OCI-LY7 (cell line): ENCODE data around the gene P2RX5. TPM values are rescaled to one million over a fixed set of nuclear protein-coding genes. Genes with fewer than 3 reads are reported as not detected.

Experiments used
- BruUV-seq: library from RNA; stranded (reverse); fragments of 400-500 nt; replicated peaks from 2 replicates; lab custom pipeline; 2021; lab: Mats Ljungman, UMichigan
- CTCF ChIA-PET: fragments of 300-600 bp; sonication (Branson Sonifier 250); formaldehyde crosslinking; loops from one replicate; lab custom pipeline; 2022; ENCODE audit warnings: antibody characterized with exemption; ENCODE audit not compliant: unreplicated experiment; lab: Charles Lee
- POLR2A ChIA-PET: fragments of 300-600 bp; sonication (Branson Sonifier 250); formaldehyde crosslinking; loops from one replicate; lab custom pipeline; 2022; ENCODE audit warnings: antibody characterized with exemption; lab: Charles Lee
- DNase-seq: peaks from one replicate; pipeline ENCODE4 v3.0.0-alpha.2; 2015; ENCODE audit warnings: low spot score
- H2AFZ ChIP-seq: fragments of 200-600 bp; sonication (generic), shearing (Covaris generic); 2 replicates; pipeline ENCODE4 v1.6.1; 2014; ENCODE audit warnings: mild to moderate bottlenecking, antibody characterized with exemption, low read length, moderate library complexity
- H3K27ac ChIP-seq: fragments of 200-600 bp; sonication (generic); 2 replicates; pipeline ENCODE4 v1.5.1; 2014; ENCODE audit warnings: mixed run types, low read depth, mild to moderate bottlenecking, moderate library complexity, low read length, inconsistent platforms; ENCODE audit not compliant: poor library complexity, severe bottlenecking
- H3K36me3 ChIP-seq: fragments of 200-600 bp; sonication (generic); 2 replicates; pipeline ENCODE4 v1.6.1; 2014; ENCODE audit warnings: mild to moderate bottlenecking, antibody characterized with exemption, low read length, moderate library complexity, mixed read lengths; ENCODE audit not compliant: insufficient read depth
- H3K4me1 ChIP-seq: fragments of 200-600 bp; sonication (generic); 2 replicates; pipeline ENCODE4 v1.5.1; 2014; ENCODE audit warnings: mild to moderate bottlenecking, low read length; ENCODE audit not compliant: insufficient read depth, poor library complexity, severe bottlenecking
- H3K4me2 ChIP-seq: fragments of 200-600 bp; sonication (generic); 2 replicates; pipeline ENCODE4 v1.6.1; 2014; ENCODE audit warnings: mild to moderate bottlenecking, low read length
- H3K4me3 ChIP-seq: fragments of 200-600 bp; sonication (generic); 2 replicates; pipeline ENCODE4 v1.5.1; 2014; ENCODE audit warnings: mild to moderate bottlenecking, low read depth, low read length; ENCODE audit not compliant: poor library complexity, severe bottlenecking
- H3K79me2 ChIP-seq: fragments of 200-600 bp; sonication (generic); 2 replicates; pipeline ENCODE4 v1.6.1; 2016; ENCODE audit warnings: low read depth, mild to moderate bottlenecking, low read length, moderate library complexity, mixed read lengths; ENCODE audit not compliant: insufficient read depth
- H3K9me2 ChIP-seq: fragments of 200-600 bp; sonication (generic); 2 replicates; pipeline ENCODE4 v1.6.1; 2016; ENCODE audit warnings: mild to moderate bottlenecking, low read length, mixed read lengths; ENCODE audit not compliant: insufficient read depth
- H3K9me3 ChIP-seq: fragments of 200-600 bp; sonication (generic); 2 replicates; pipeline ENCODE4 v1.6.1; 2014; ENCODE audit warnings: mild to moderate bottlenecking, mixed run types, low read length, mixed read lengths
- H4K20me1 ChIP-seq: fragments of 200-600 bp; sonication (generic); 2 replicates; pipeline ENCODE4 v1.6.1; 2014; ENCODE audit warnings: mild to moderate bottlenecking, antibody characterized with exemption, low read length, moderate library complexity, mixed read lengths; ENCODE audit not compliant: insufficient read depth
- EZH2phosphoT487 ChIP-seq: fragments of 200-600 bp; sonication (generic); IDR thresholded peaks from 2 replicates; pipeline ENCODE4 v1.6.1; 2018; ENCODE audit warnings: low read depth, borderline replicate concordance, mild to moderate bottlenecking, mixed run types, antibody characterized with exemption, low read length, moderate library complexity, mixed read lengths
- intact Hi-C: fragments of 100-400 bp; cut with micrococcal nuclease; formaldehyde crosslinking; loops from one replicate; pipeline ENCODE4 v1.10.0; 2022; ENCODE audit not compliant: unreplicated experiment
- total RNA-seq, 2 experiments: library from RNA; depleted of rRNA in 1 of 2; stranded (reverse); fragments of >200 nt in 1 of 2; shearing (Covaris generic) in 1 of 2; gene quantifications; 2 replicates each; pipeline ENCODE4 v1.2.3, GENCODE V29; 2014 to 2022
- TF ChIP-seq, protein P1 (sequence below): fragments of 200-600 bp; sonication (generic); conservative IDR thresholded peaks from 2 replicates; pipeline ENCODE4 v1.5.1; 2014; ENCODE audit warnings: mild to moderate bottlenecking, antibody characterized with exemption, low read length, moderate library complexity, mixed read lengths

The P2RX5 gene
- total RNA-seq, 2 experiments from 2014 or later = 150 to 195 TPM

DNA sequence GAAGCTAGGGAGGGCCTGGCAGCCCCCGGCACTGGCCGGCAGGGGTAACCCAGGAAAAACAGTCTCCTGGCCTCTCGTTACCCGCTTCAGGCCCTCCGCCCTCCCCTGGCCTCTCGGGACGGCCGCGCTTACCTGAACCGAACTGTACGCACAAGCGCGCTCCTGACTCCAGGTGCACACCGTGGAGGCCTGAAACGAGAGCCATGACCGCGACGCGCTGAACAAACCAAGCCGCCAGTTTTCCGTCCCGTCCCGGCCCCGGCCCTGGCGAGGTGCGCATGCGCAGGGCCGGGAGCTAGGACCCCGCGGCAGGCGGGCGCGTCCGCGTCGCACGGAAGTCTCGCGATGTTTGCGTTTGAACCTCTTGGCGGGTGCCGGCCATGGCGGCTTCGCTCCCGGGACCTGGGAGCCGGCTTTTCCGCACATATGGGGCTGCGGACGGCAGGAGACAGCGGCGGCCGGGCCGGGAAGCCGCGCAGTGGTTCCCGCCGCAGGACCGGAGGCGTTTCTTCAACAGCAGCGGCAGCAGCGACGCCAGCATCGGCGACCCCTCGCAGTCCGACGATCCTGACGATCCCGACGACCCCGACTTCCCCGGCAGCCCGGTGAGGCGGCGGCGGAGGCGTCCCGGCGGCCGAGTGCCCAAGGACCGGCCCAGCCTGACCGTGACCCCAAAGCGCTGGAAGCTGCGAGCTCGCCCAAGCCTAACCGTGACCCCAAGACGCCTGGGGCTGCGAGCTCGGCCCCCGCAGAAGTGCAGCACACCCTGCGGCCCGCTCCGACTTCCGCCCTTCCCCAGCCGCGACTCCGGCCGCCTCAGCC lies 27.8 kb upstream of the P2RX5 start, which contains the start of gene HASPIN:
HASPIN (plus strand) TSS at position 348 of the 822 bp plus-strand sequence; CDS start at position 381, 33 bp downstream.
- Histone ChIP-seq H3K36me3 (peaks cover 63% of the 10 kb centered on the region), H3K9me3 (no peaks in the 10 kb centered on the region), H2AFZ (peak within 1 kb of the TSS; percentile 36), H3K4me1 (peaks cover 66% of the 10 kb centered on the region), H3K4me3 (peak within 1 kb of the TSS; percentile 97), H3K79me2 (peaks cover 90% of the 10 kb centered on the region), H3K27ac (peak within 1 kb of the TSS; percentile 70), H4K20me1 (peaks cover 26% of the 10 kb centered on the region), H3K4me2 (peak within 1 kb of the TSS; percentile 90), H3K9me2 (no peaks in the 10 kb centered on the region)
- DNase-seq = peak; percentile 98
- no peak for TF ChIP-seq EZH2phosphoT487
- TF ChIP-seq, protein P1, sequence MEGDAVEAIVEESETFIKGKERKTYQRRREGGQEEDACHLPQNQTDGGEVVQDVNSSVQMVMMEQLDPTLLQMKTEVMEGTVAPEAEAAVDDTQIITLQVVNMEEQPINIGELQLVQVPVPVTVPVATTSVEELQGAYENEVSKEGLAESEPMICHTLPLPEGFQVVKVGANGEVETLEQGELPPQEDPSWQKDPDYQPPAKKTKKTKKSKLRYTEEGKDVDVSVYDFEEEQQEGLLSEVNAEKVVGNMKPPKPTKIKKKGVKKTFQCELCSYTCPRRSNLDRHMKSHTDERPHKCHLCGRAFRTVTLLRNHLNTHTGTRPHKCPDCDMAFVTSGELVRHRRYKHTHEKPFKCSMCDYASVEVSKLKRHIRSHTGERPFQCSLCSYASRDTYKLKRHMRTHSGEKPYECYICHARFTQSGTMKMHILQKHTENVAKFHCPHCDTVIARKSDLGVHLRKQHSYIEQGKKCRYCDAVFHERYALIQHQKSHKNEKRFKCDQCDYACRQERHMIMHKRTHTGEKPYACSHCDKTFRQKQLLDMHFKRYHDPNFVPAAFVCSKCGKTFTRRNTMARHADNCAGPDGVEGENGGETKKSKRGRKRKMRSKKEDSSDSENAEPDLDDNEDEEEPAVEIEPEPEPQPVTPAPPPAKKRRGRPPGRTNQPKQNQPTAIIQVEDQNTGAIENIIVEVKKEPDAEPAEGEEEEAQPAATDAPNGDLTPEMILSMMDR = 0 out of 2 replicates have a peak, but pooled peaks have one; percentile 0
- ChIA-PET POLR2A (interaction anchor here (0.6 to 2.9 kb wide), 6 partner anchors 12 to 134 kb away, joined by 3 to 22 read pairs (median 4); partner anchors contain the start of gene P2RX5), CTCF (interaction anchor here (0.6 kb wide), 1 partner anchor 15 kb away, joined by 3 read pairs; no protein-coding TSS in a partner anchor)
- intact Hi-C loops = loop anchor here (1.0 kb wide), 2 partner anchors 12 to 30 kb away; no protein-coding TSS in a partner anchor
- BruUV-seq = no TSS peak

DNA sequence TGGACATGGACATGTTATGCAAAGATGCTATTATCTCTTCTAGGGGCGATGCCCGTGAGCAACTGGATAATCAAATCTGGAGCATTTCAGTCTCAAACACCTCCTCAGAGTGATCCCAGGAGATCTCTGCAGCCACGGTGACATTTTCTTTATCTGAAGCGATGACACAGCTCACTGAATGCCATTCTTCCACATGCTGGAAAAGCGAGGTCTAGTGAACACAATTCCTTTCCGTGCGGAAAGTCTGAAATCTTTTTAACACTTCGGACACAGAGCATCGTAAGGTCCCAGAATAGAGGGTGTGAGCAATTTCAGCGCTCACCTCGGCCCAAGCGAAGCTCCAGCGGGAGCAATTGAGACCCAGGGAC lies 27.2 kb upstream of the P2RX5 start:
- H3K4me2 ChIP-seq = peak overlapping the region; percentile 90
- intact Hi-C loops = loop anchor here (1.0 kb wide), 2 partner anchors 12 to 30 kb away; no protein-coding TSS in a partner anchor
- H3K79me2 ChIP-seq = peaks cover 90% of the 10 kb centered on the region
- H3K27ac ChIP-seq = peak overlapping the region; percentile 70
- ChIA-PET CTCF (no interaction called here), POLR2A (interaction anchor here (0.9 to 2.9 kb wide), 6 partner anchors 11 to 84 kb away, joined by 3 to 22 read pairs (median 6); partner anchors contain the start of gene P2RX5)
- peak; percentile 33 for DNase-seq
- TF ChIP-seq, protein P1 = 0 out of 2 replicates have a peak, but pooled peaks have one; percentile 35
- no peak for TF ChIP-seq EZH2phosphoT487
- no peaks in the 10 kb centered on the region for H3K9me2 ChIP-seq
- BruUV-seq = TSS peak; percentile 77
- H4K20me1 ChIP-seq = peaks cover 26% of the 10 kb centered on the region
- no peaks in the 10 kb centered on the region for H3K9me3 ChIP-seq
- H3K4me3 ChIP-seq = peak overlapping the region; percentile 97
- H2AFZ ChIP-seq = peak overlapping the region; percentile 36
- H3K36me3 ChIP-seq = peaks cover 63% of the 10 kb centered on the region
- H3K4me1 ChIP-seq = peaks cover 68% of the 10 kb centered on the region
